Right renal cortex interstitium (tissue), 3 donors: ENCODE results near the gene PPP1R9B. TPM values are rescaled to one million over a fixed set of nuclear protein-coding genes. Genes with fewer than 3 reads are reported as not detected.

ENCODE experiments used
- DNase-seq, 3 donors: peaks; one replicate each; pipeline ENCODE4 v3.0.0-alpha.2; 2013; ENCODE audit warnings: low read depth in 3 of 3, low spot score in 2 of 3
- polyA plus RNA-seq, 3 donors: library from polyadenylated mRNA; unstranded; fragments of 120-200 nt; gene quantifications; one replicate each; pipeline ENCODE4 v1.2.1, GENCODE V29; 2013; ENCODE audit not compliant: insufficient read length in 3 of 3

Gene PPP1R9B
- polyA plus RNA-seq, 3 donors, result 40.3 to 46.4 (median 44.3) TPM

DNA sequence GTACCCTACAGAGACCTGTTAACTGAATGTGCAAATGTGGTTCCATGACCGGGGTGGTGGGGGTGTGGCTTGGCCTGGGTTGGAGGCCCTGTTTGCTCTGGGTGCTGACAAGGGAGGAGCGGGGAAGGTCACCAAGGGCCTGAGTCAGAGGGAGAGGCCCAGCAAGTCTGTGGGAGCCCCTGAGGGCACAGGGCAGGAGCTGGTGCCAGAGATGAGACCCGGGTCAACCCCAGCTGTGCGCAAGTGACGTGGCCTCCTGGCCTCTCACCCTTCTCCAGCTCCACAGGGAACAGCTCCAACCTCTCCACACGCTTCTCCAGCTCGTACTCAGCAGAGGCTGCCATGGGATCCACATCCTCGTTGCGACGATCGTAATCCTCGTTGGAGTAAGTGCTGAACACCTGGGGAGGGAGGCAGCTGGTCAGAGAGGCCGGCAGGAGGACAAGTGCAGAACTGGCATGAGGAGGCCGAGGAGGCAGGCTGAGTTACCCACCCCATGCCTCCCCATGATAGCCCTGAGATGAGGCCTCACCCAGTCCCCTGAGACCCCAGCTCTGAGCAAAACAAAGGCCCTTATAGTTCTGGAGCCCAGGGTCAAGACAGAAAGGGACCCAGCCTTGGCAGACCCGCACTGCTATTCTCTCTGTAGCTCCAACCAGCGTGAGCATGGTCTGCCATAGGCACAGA, 5.5 kb downstream of the PPP1R9B start:
- DNase-seq, result no peak

DNA sequence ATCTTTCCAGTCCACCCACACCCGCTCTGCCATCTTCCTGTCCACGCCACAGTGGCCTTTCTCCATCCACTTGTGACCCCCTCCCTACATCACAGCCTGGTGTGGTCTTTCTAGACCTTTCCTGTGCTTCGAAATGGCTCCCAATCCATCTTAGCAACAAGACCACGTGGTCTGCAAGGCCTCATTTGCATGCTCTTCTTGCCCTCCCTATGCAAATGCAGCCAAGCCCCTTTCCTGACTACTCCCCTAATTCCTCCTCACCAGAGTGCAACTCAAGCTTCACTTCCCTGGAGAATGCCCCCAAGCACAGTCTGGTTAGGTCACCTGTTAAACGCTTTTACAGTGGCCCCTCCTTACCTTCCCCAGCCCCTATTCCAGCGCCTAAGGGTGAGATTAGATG, 6.1 kb downstream of the PPP1R9B start:
- no peak for DNase-seq

DNA sequence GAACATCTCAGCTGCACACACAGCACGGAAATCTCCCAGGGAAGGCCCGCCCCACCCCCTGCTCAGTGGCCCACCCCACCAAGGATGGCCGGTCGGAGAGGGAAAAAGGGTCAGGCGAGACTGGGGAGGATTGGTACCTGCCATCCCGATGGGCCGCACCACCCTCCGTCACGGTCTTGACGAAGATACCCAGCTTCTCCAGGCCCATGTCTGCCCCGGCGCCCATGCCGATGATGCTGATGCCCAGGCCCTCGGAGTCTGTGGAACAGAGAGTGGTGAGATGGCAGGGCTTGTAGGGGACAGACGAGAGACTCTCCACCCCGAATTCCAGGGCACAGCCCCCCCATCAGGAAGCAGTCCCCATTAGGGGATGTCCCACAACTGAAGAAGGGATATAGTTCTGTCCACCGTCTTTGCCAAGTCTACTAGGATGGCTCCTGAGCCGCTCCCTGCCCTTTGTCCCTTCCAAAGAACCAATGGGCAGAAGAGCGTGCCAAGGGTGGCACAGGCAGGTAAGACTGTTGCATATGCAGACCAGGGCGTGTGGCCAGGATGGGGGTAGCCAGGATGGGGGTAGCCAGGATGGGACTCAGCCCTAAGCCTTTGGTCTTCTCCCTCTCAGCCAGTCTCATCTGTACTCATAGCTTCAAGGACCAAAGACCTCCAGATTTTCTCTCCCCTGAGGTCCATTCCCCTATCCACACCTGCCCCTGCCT, 6.9 kb downstream of the PPP1R9B start:
- no peak for DNase-seq

DNA sequence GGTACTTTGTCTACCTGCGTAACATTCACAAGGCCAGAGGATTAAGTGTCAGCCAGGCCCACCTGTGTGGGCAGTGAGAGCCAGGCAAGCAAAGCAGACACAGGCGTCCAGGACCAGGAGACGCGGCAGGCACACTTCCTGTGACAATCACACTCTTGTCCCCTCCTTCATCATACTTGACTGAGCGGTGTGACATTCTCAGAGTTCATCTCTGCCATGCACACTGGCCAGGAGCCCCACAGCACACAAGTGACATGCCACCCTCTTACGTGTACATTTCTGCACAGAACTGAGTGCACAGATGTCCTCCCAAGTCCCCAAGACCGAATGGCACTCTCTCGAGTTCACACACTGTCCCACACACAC, 8.7 kb downstream of the PPP1R9B start:
- DNase-seq, result no peak

DNA sequence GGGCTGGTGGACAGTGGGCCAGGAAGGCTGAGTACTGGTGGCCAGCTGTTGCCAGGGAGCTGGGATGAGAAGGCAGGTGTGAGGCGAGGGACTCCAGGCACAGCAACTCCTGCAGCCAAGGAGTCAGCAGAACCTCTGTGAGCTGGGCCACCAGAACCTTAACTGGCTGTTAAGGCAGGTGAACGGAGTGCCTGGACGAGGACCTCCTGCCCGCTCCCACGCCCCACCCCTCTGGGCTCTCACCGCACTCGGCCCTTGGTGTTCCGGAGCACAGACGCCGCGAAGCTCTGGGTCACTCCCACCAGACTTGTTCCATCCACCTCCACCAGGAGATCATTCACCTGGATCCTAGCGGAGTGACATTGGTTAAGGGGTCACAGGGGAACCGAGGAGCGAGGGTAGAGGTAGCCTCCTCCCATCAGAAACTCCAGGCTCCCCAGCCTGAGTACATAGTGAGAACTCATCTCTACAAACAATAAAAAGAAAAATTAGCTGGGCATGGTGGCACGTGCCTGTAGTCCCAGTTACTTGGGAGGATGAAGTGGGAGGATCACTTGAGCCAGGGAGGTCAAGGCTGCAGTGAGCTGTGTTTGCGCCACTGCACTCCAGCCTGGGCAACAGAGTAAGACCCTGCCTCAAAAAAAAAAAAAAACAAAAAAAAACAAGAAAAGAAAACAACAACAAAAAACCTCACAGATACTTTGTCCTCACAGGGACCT, 9.3 kb downstream of the PPP1R9B start:
- DNase-seq, result no peak

DNA sequence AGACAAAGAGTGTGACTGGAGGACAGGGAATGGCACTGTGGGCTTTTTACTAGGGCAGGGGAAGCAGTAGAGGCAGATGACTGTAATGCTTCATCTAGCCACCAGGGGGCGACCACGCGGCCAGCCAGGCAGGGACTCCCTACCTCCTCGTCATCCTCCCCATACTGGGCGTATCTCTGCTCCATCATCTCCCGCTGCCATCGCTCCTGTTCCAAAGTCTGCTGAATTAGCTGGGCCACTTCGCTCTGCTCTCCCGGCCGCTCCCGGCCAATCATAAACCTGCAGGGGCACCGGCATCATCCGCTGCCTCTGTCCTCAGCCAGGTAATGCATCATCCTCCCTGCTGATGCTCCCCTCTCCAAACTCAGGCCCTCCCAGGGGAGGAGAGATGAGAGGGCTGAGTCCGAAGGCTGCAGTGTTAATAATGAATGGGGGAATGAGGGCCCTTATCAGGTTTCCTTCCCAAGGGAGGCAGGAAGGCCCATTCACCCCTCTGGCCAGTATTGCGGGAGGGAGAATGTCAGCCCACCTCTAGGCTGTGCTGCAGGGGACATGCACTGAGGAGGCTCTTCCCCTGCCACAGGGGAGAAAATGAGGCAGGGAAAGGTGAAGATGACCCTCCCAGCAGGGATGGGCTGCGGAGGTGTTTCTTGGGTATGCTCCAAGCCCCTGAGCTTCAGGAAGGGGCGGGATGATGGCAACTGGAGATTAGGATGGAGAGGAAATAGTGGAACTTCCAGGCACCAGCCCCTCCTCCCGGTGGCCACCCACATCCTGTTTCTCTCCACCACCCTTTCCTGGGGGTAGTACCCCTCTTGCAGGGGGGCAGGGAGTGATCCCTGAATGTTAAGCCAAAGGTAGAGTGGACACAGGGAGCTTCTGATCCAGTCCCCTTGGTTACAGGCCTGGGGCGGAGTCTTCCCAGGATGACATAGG, 10.3 kb downstream of the PPP1R9B start:
- DNase-seq, result no peak

DNA sequence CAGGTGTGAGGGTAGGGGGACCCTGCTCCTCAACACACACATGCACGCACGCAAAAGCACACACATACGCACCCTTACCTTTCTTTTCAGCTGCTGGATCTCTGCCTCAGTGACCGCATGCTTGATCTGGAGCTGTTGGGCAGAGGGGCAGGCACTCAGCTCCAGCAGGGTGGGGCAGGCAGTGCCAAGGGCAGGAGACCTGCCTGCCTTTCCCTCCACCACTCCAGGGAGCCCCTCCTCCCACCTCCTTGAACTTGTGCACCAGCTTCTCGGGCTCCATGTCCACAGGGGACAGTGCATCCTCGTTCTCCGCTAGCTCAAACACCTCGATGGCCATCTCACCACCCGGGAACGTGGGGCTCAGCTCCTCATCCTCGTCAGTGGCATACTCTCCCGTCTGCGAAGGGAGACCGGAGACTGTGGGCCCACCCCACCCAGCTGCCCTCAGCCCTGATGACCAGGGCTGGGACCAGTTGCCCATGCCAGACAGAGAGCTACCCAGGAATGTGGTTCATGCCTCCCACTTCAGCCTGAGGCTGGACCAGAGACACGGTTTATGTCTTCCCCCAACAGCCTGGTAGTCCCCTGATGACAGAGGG, 11.2 kb downstream of the PPP1R9B start:
- DNase-seq, result no peak

DNA sequence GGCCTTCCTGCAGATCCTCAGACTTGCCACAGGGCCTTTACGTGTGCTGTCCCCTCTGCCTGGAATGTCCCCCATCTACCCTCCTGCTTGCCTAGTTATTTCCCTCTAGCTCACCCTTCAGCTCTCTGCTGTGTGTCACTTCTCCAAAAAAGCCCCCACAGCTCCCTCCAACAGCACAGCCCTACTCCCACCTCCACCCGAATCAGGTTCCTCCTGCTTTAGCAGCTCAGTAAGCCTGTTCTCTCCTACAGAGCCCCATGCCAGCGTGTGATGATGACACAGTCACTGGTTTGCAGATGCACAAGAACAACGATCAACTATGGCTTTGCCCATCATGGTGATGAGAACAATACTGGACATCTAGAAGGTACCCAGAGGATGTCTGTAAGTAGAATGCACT, 13.4 kb downstream of the PPP1R9B start:
- DNase-seq, result no peak

DNA sequence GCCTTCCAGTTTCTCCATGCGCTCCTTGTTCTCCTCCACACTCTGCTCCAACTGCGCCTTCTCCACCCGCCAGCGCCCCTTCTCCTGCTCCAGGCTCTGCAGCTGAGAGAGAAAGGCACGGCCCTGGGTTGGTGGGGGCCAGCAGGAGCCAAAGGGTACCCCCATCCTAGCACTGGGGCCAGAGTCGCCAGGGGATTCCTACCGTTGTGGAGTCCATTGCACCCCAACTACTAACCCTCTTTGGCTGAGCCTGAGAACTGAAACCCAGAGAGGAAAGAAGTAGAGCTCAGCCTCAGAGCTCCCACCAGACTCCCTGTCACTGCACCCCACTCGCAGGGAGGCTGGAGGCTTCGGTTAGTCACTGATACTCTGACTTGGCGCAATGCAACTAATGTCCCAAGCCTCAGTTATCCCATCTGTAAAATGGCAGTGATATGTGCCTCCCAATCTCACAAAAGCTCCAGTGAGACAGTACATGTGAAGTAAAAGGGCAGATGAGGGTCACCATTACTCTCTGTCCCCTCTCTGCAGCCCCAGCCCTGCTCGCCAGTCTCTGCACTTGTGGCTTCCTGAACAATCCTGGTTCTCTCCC, 14.3 kb downstream of the PPP1R9B start:
- DNase-seq, result no peak

DNA sequence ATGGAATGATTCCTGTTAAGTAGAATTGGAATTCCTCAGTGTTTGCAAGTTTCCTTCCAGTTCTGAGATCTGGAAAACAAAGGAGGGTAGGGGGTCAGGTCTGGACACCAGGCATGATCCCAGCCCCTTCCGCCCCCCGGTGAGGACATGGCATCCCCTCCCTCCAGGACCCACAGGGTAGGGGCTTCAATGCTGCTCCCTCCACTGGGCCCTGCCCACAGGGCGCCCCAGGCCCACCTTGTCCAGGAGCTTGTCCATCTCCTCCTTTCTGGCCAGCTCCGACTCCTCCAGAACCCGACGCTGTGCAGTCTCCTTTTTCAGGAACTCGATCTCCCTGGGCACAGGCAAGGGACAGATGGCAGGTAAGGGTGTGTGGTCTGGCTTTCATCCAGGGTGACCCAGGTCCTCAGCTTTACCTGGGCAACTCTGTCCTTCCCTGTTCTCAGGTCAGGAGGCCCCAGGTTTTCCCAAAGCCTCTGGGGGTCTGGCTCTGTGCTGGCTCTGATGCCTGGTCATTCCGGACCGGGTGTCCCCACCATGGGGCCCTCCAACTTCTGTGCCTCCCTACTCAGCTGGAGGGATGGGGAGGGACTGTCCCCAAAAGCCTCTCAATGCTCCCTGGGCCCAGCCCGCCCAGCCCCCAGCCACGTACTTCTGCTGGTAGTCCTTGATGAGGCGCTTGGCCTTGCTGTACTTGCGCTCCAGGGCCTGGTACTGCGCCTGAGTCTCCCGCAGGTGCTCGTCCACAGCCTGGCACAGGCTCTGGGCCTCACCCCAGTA, 15.0 kb downstream of the PPP1R9B start:
- DNase-seq, result no peak

DNA sequence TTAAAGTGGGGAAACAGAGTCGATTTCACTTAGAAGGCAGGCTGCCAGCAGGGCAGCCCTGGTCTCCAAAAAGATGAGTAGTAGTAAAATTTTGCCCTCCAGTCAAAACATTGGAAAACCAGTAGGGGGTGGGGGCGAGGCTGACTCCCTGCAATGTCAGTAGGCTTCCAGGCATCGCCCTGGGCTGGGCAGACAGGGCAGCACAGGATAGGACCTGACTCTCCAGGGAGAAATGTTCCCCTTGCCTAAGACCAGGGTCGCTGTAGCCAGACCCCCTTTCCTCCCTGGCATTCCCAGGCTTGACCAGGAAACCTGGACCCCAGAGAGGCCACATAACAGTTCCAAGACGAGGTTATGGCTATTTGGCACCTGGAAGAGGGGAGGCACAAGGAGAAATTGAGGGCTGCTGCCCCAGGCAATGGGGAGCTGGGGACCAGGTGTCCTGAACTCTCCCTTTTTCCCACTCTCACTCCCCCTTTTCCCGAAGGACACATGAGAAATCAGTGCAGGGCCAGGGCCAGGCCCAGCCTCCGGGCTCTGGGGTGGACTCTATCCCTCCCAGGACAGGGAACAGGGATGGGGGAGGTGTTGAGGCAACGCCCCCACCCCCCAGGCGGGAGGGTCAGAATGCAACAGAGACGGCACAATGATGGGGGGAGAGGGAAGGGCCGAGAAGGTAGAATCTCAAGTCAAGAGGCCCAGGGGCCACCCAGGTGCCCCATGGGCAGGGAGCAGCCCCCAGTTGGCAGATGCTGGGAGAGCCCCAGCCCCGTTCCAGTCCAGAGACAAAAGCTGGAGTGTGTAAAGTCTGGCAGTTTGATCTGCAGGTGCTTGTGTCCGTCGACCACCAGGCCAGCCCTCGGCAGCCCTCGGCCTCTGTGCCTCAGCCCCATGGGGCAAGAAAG, 16.0 kb downstream of the PPP1R9B start:
- no peak for DNase-seq

DNA sequence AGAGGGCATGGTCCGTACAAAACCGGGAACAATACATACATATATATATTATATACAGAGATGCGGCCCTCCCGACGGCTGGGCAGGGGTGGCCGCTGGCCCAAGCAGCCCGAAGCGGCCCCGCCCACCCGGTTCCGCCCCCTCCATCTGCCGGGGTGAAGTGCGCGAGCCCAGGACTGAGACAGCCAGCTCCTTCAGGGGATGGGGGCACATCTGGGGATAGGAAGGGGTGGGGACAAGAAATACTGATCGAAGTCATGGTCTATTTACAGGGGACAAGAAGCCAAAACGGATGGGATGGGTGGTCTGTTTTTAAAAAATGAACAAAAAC, 16.7 kb downstream of the PPP1R9B start:
- DNase-seq, result no peak

DNA sequence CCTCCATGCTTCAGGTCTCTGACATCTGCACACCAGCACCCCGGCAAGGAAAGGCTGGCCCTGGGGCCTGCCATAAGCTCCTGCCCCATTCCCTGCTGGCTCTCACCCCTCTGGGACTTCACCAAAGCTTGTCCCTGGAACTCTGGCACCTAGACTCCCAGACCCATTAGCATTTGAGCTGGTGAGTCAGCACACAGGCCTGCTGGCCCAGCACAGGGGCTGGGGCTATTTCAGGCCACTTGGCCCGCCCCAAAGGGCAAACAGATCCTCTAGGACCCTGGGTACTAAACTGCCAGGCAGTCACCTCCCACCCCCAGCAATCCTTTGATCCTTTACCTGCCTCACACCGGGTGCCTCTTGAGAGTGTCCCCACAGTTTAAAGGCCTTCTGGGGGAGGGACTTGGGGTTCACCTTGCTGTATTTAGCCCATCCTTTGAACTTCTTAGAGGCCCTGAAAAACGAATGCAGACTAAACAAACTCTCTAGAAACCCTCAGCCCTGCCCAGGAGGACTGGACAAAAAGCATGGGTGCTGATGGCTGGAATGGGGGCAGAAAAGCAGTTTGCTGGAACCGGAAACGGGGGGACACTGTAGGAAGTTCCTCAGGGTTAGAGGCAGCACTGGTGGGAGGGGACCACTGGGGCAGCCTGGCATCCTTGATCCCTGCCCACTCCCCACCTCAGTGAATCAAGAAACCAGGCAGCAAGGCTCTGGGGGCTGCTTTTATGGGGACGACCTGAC, 17.3 kb downstream of the PPP1R9B start:
- DNase-seq, result no peak

DNA sequence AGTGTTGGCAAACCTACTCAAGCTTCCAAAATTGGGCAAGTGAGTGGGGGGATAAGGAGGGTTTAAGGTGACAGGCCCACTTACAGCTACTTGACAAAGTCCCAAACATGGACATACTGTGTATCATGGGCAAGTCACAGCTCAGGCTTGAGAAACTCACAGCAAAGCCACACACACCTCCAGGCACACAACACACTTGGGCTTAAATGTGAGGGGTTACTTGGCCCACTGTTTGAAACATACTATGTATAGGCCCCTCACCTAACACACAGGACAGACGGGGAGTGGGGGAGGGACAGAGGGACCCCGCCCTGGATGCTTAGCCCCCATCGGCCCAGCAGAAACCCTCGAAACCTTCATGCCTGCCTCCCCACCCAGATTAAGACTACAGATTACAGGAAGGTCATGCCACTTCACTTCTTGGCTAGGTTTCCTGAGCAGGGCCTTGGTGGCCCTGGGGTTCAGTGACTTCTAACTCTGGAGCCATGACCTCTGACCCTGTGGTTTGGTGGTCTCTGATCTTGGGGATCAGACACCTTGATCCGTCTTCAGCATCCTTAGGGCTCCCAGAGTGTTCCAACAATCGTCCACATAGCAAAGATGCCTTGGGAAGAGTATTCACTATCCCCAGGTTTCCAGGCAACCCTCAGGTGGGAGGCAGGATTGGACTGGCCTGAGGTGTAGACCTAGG, 18.2 kb downstream of the PPP1R9B start:
- no peak for DNase-seq

DNA sequence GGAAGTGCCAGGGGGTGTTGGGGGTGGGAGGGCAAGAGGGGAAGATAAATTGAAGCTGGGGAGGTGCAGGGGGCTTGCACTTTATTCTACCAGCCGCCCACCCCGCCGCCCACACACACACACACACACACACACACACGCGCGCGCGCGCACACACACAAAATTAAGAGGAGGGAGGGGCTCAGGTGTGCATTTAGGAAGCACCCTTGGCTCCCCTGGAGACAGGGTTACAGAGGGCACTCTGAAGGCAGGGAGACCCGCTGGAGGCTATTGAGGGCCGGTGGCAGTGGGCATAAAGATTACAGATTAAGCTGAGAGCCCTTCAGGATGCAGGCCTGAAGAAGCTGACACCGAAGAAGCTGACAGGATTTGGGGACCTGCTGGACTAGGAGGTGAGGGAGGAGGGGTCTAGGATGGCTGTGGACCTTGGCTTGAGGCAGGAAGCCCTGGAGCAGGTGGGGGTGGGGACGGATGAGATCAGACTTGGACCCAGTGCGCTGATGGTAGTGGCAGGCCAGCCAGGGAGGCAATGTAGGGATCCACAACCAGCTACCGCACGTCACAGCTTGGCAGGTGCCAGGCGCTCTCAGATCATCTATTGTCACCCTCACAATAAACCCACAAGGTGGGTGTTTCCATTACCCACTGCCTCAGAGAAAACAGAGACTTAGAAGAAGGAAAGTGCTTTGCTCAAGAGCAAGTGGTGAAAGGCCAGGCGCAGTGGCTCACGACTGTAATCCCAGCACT, 19.7 kb downstream of the PPP1R9B start:
- DNase-seq, result no peak
